ENCODE measurements around the gene SLC7A9.

SLC7A9 gene

DNA sequence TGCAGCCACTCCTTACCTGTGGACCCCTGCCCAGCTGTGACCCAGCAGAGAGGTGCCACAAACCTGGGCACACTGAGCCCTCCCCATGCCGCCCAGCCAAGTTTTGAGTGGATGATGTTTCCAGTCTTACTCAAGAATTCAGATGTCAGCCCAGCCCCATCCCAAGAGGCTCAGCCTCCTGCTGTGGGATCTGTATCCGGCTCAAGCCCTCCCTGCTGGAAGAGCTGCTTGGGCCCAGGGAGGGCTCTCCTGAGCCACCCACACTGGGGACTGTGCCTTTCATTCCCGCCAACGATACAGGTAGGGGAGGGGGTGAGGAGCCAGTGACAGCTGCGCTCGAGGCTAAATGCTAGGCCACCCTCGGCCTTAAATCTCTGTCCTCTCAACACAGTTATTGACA lies 5.9 kb upstream of the SLC7A9 start:
- TF ChIP-seq FOXM1 (IDR thresholded peaks at IDR 0.05; ENCODE audit: borderline replicate concordance, low read depth) (no peak), EP300 (IDR thresholded peaks at IDR 0.05; ENCODE audit: borderline replicate concordance) (no peak), ZBTB7A (IDR thresholded peaks at IDR 0.05; ENCODE audit: low read depth) (no peak), TEAD4 (IDR thresholded peaks at IDR 0.05) (no peak), YY1 (IDR thresholded peaks at IDR 0.05; ENCODE audit: low read depth) (no peak), RAD21 (IDR thresholded peaks at IDR 0.05; ENCODE audit: low read depth) (no peak), TAF1 (IDR thresholded peaks at IDR 0.05; ENCODE audit: low read depth) (no peak), NFIC (IDR thresholded peaks at IDR 0.05) (no peak), EGR1 (IDR thresholded peaks at IDR 0.05) (no peak), CREB1 (IDR thresholded peaks at IDR 0.05; ENCODE audit: low read depth) (no peak), TCF12 (IDR thresholded peaks at IDR 0.05; ENCODE audit: low read depth) (no peak), CEBPB (IDR thresholded peaks at IDR 0.05) (no peak)
- TF ChIP-seq, protein P1, sequence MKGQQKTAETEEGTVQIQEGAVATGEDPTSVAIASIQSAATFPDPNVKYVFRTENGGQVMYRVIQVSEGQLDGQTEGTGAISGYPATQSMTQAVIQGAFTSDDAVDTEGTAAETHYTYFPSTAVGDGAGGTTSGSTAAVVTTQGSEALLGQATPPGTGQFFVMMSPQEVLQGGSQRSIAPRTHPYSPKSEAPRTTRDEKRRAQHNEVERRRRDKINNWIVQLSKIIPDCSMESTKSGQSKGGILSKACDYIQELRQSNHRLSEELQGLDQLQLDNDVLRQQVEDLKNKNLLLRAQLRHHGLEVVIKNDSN (IDR thresholded peaks at IDR 0.05) = no peak
- TF ChIP-seq, protein P2, sequence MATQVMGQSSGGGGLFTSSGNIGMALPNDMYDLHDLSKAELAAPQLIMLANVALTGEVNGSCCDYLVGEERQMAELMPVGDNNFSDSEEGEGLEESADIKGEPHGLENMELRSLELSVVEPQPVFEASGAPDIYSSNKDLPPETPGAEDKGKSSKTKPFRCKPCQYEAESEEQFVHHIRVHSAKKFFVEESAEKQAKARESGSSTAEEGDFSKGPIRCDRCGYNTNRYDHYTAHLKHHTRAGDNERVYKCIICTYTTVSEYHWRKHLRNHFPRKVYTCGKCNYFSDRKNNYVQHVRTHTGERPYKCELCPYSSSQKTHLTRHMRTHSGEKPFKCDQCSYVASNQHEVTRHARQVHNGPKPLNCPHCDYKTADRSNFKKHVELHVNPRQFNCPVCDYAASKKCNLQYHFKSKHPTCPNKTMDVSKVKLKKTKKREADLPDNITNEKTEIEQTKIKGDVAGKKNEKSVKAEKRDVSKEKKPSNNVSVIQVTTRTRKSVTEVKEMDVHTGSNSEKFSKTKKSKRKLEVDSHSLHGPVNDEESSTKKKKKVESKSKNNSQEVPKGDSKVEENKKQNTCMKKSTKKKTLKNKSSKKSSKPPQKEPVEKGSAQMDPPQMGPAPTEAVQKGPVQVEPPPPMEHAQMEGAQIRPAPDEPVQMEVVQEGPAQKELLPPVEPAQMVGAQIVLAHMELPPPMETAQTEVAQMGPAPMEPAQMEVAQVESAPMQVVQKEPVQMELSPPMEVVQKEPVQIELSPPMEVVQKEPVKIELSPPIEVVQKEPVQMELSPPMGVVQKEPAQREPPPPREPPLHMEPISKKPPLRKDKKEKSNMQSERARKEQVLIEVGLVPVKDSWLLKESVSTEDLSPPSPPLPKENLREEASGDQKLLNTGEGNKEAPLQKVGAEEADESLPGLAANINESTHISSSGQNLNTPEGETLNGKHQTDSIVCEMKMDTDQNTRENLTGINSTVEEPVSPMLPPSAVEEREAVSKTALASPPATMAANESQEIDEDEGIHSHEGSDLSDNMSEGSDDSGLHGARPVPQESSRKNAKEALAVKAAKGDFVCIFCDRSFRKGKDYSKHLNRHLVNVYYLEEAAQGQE (IDR thresholded peaks at IDR 0.05; ENCODE audit: low read depth) = no peak
- TF ChIP-seq, protein P3, sequence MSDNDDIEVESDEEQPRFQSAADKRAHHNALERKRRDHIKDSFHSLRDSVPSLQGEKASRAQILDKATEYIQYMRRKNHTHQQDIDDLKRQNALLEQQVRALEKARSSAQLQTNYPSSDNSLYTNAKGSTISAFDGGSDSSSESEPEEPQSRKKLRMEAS (IDR thresholded peaks at IDR 0.05) = no peak

DNA sequence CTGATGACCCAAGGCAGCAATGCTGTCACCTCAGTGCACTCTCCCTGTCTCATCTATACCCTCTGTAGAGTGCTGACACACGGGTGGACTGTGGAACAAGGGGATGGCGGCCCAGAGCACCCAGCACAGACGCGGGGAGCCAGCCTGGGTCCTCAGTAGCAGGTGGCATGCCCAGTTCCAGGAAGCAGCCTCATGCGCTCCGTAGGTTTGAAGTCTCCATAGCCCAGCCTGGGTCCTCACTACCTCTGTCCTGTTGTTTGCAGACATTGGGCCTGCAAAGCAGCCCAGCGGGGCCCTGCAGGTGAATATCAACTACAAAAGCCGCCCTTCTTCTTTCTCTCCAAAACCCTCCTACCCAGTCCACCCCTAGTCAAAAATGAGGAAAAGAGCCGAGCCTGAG lies 5.0 kb upstream of the SLC7A9 start:
- no peak for TF ChIP-seq YY1 (IDR thresholded peaks at IDR 0.05; ENCODE audit: low read depth)

DNA sequence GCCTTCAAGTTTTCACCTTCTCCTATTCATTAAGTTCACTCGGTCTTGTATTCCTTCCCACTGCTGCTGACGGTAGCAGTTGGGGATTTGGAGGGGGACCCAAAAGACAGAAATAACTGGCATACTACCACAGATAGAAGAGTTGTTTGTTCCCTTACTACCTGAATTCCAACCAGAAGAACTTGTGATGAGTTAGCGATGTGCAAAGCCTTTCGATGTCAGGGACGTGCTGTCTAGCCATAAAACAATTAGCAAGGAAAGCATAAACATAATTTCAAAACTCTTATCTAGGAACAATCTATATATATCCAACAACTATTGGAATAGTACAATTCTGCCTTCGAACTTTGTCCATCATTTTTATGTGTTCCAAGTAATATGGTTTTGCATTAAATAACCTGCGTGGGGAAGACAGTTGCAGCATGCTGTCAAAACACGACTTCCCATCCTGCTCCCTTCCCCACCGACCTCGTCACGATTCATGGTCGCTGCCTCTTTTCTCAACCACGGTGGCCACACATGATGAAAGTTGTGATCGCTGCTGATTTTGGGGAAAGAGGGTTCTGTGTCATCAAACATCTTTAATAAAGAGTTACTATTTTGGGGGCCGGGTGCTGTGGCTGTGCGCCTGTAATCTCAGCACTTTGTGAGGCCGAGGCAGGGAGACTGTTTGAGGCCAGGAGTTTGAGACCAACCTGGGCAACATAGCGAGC lies 3.8 kb upstream of the SLC7A9 start:
- TF ChIP-seq TAF1 (IDR thresholded peaks at IDR 0.05; ENCODE audit: low read depth) (no peak), NFIC (IDR thresholded peaks at IDR 0.05) (no peak), CEBPB (IDR thresholded peaks at IDR 0.05) (no peak), EP300 (IDR thresholded peaks at IDR 0.05; ENCODE audit: borderline replicate concordance) (no peak), YY1 (IDR thresholded peaks at IDR 0.05; ENCODE audit: low read depth) (no peak), ZBTB7A (IDR thresholded peaks at IDR 0.05; ENCODE audit: low read depth) (no peak), FOXM1 (IDR thresholded peaks at IDR 0.05; ENCODE audit: borderline replicate concordance, low read depth) (no peak), TEAD4 (IDR thresholded peaks at IDR 0.05) (no peak), RAD21 (IDR thresholded peaks at IDR 0.05; ENCODE audit: low read depth) (no peak), CREB1 (IDR thresholded peaks at IDR 0.05; ENCODE audit: low read depth) (no peak), TCF12 (IDR thresholded peaks at IDR 0.05; ENCODE audit: low read depth) (no peak), EGR1 (IDR thresholded peaks at IDR 0.05) (no peak)
- TF ChIP-seq, protein P1 (IDR thresholded peaks at IDR 0.05) = no peak
- TF ChIP-seq, protein P3 (IDR thresholded peaks at IDR 0.05) = no peak
- TF ChIP-seq, protein P2 (IDR thresholded peaks at IDR 0.05; ENCODE audit: low read depth) = no peak

DNA sequence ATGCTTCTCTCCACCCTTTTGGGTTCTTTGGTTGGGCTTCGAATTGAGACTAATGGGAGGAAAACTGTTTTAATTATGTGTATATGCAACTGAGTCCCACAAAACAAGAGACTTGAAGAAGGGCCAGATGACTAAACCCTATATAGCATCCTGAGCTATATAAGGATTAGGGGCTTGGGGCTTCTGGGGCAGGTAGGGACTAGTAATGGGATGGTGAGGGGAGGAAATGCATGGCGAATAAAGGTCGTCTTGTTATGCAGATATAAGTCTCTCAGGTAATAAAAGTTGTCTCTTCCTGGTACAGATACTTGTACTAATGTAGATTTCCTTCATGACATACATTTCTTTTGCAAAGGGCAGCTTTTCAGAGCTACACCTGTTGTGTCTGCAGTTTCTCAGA lies 2.8 kb upstream of the SLC7A9 start:
- no peak for TF ChIP-seq FOXM1 (IDR thresholded peaks at IDR 0.05; ENCODE audit: borderline replicate concordance, low read depth)
- TF ChIP-seq, protein P3 (IDR thresholded peaks at IDR 0.05) = no peak
- no peak for TF ChIP-seq EP300 (IDR thresholded peaks at IDR 0.05; ENCODE audit: borderline replicate concordance)
- no peak for TF ChIP-seq CEBPB (IDR thresholded peaks at IDR 0.05)
- no peak for TF ChIP-seq EGR1 (IDR thresholded peaks at IDR 0.05)
- TF ChIP-seq, protein P2 (IDR thresholded peaks at IDR 0.05; ENCODE audit: low read depth) = no peak
- TF ChIP-seq CREB1 (IDR thresholded peaks at IDR 0.05; ENCODE audit: low read depth) = no peak
- no peak for TF ChIP-seq RAD21 (IDR thresholded peaks at IDR 0.05; ENCODE audit: low read depth)
- TF ChIP-seq NFIC (IDR thresholded peaks at IDR 0.05) = no peak
- TF ChIP-seq YY1 (IDR thresholded peaks at IDR 0.05; ENCODE audit: low read depth) = no peak
- no peak for TF ChIP-seq TCF12 (IDR thresholded peaks at IDR 0.05; ENCODE audit: low read depth)
- TF ChIP-seq TEAD4 (IDR thresholded peaks at IDR 0.05) = no peak
- no peak for TF ChIP-seq TAF1 (IDR thresholded peaks at IDR 0.05; ENCODE audit: low read depth)
- TF ChIP-seq, protein P1 (IDR thresholded peaks at IDR 0.05) = no peak

Measured in Ishikawa (cell line).